DOHH2 (cell line): ENCODE data around the gene TTC12.

Experiments used
- H3F3A ChIP-seq: fragments of 200-600 bp; sonication (generic), shearing (Covaris generic); 2 replicates; pipeline ENCODE4 v1.6.0; 2016; ENCODE audit warnings: antibody characterized with exemption, mild to moderate bottlenecking; ENCODE audit not compliant: control insufficient read depth, insufficient read depth
- H3K27ac ChIP-seq: fragments of 200-600 bp; sonication (generic); 2 replicates; pipeline ENCODE4 v1.5.1; 2014; ENCODE audit warnings: low read depth, mild to moderate bottlenecking, low read length, moderate library complexity
- H3K27me3 ChIP-seq: fragments of 200-600 bp; sonication (generic); 2 replicates; pipeline ENCODE4 v1.6.1; 2014; ENCODE audit warnings: mild to moderate bottlenecking, low read length, mixed read lengths; ENCODE audit not compliant: control insufficient read depth
- H3K36me3 ChIP-seq: fragments of 200-600 bp; sonication (generic); 2 replicates; pipeline ENCODE4 v1.6.1; 2014; ENCODE audit warnings: mild to moderate bottlenecking, low read length, moderate library complexity, mixed read lengths; ENCODE audit not compliant: control insufficient read depth
- H3K4me1 ChIP-seq: fragments of 200-600 bp; sonication (generic); 2 replicates; pipeline ENCODE4 v1.6.1; 2014; ENCODE audit warnings: mild to moderate bottlenecking, low read length, mixed read lengths; ENCODE audit not compliant: control insufficient read depth
- H3K4me2 ChIP-seq: fragments of 200-600 bp; sonication (generic); 2 replicates; pipeline ENCODE4 v1.6.0; 2014; ENCODE audit warnings: mild to moderate bottlenecking, low read length, moderate library complexity
- H3K4me3 ChIP-seq: fragments of 200-600 bp; sonication (generic); 2 replicates; pipeline ENCODE4 v1.5.1; 2014; ENCODE audit warnings: mild to moderate bottlenecking, low read length, mixed read lengths
- H3K79me2 ChIP-seq: fragments of 200-600 bp; sonication (generic); 2 replicates; pipeline ENCODE4 v1.6.1; 2014; ENCODE audit warnings: mild to moderate bottlenecking, low read length, mixed read lengths; ENCODE audit not compliant: control insufficient read depth
- H3K9me2 ChIP-seq: fragments of 200-600 bp; sonication (generic); replicated peaks from 2 replicates; pipeline ENCODE4 v1.6.1; 2014; ENCODE audit warnings: mild to moderate bottlenecking, low read length, mixed read lengths; ENCODE audit not compliant: control insufficient read depth
- H3K9me3 ChIP-seq: fragments of 200-600 bp; sonication (generic); 2 replicates; pipeline ENCODE4 v1.6.1; 2014; ENCODE audit warnings: antibody characterized with exemption, low read length, mixed read lengths; ENCODE audit not compliant: control insufficient read depth, insufficient read depth
- H4K20me1 ChIP-seq: fragments of 200-600 bp; sonication (generic); 2 replicates; pipeline ENCODE4 v1.6.0; 2014; ENCODE audit warnings: low read depth, mild to moderate bottlenecking, antibody characterized with exemption, low read length, moderate library complexity; ENCODE audit not compliant: control insufficient read depth, insufficient read depth
- CTCF ChIP-seq: fragments of 200-600 bp; sonication (generic); IDR thresholded peaks from one replicate; pipeline ENCODE4 v1.5.1; 2014; ENCODE audit warnings: antibody characterized with exemption, mild to moderate bottlenecking, low read depth, low read length; ENCODE audit not compliant: poor library complexity, severe bottlenecking
- EZH2phosphoT487 ChIP-seq: fragments of 200-600 bp; sonication (generic); IDR thresholded peaks from 2 replicates; pipeline ENCODE4 v1.6.1; 2017; ENCODE audit warnings: borderline replicate concordance, mild to moderate bottlenecking, antibody characterized with exemption, low read length, moderate library complexity, mixed read lengths

The TTC12 gene

DNA sequence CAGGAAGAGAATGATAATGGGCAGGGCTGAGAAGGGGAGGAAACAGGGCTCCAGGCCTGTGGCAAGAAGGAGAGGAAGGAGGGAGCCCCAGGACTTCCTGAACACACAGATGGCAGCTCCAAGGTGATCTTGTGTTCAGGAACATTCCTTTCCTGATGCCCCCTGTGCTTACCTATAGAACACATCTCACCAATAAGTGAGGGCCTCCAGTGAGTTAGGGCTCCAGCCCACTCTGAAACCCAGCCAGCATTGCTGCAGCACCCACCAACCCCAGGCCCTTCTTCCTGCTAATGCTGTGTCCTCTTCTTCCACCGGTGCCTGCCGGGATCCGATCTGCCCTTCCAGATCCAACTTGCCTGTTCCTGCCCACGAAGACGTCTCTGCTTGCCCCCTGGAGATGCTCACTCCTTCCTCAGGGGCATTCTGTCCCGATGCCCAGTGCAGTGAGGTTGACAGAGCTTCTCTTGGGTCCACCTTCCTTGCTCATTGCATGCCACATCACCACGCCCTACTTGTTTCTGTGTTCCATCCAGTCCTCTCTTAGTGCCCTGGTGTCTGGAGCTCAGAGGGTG lies 90.6 kb downstream of the TTC12 start:
- H3K9me3 ChIP-seq: no peaks in the 10 kb centered on the region
- H4K20me1 ChIP-seq: no peaks in the 10 kb centered on the region
- no peaks in the 10 kb centered on the region for H3F3A ChIP-seq
- H3K27me3 ChIP-seq: no peaks in the 10 kb centered on the region
- H3K4me2 ChIP-seq: no peak overlapping the region
- H3K4me1 ChIP-seq: no peaks in the 10 kb centered on the region
- H3K27ac ChIP-seq: no peak overlapping the region
- H3K36me3 ChIP-seq: no peaks in the 10 kb centered on the region
- H3K79me2 ChIP-seq: no peaks in the 10 kb centered on the region
- H3K4me3 ChIP-seq: no peak overlapping the region
- H3K9me2 ChIP-seq: no peaks in the 10 kb centered on the region
- TF ChIP-seq EZH2phosphoT487 (no peak), CTCF (no peak)

- H3K4me1 ChIP-seq: no peaks in the 10 kb centered on the region
- TF ChIP-seq CTCF (no peak), EZH2phosphoT487 (no peak)
These were observed 91.5 kb downstream of the TTC12 start for GRCh38 chr11:113405724-113406478.

DNA sequence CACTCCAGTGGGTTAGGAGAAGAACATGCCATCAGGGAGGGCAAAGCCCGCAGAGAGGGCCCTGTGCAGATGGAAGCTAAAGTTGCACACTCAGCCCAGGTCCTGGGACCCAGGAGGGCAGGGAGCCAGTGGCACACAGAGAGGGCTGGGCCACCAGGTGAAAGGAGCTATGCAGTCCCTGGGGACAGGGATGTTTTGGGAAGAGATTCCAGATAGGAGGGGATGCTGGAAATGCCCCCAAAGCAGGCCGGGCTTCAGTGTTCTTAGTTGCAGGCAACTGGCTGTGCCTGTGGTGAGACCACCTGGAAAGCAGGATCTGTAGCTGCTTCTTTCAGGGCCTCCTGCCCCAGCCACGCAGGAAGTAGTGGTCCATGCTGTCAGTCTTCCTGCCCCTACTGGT lies 92.8 kb downstream of the TTC12 start:
- H3K36me3 ChIP-seq: no peaks in the 10 kb centered on the region
- H4K20me1 ChIP-seq: no peaks in the 10 kb centered on the region
- no peak overlapping the region for H3K4me2 ChIP-seq
- no peaks in the 10 kb centered on the region for H3F3A ChIP-seq
- H3K4me1 ChIP-seq: no peaks in the 10 kb centered on the region
- H3K9me3 ChIP-seq: no peaks in the 10 kb centered on the region
- no peaks in the 10 kb centered on the region for H3K27me3 ChIP-seq
- H3K9me2 ChIP-seq: no peaks in the 10 kb centered on the region
- H3K79me2 ChIP-seq: no peaks in the 10 kb centered on the region
- no peak overlapping the region for H3K27ac ChIP-seq
- TF ChIP-seq CTCF (no peak), EZH2phosphoT487 (no peak)
- H3K4me3 ChIP-seq: no peak overlapping the region

More at GRCh38 chr11:113405724-113406478, 91.5 kb downstream of the TTC12 start:
- Histone ChIP-seq H3K9me3 (no peaks in the 10 kb centered on the region), H3K9me2 (no peaks in the 10 kb centered on the region), H3K4me3 (no peak overlapping the region), H3K36me3 (no peaks in the 10 kb centered on the region), H3K79me2 (no peaks in the 10 kb centered on the region), H3K4me2 (no peak overlapping the region), H3K27me3 (no peaks in the 10 kb centered on the region), H3F3A (no peaks in the 10 kb centered on the region), H4K20me1 (no peaks in the 10 kb centered on the region), H3K27ac (no peak overlapping the region)
